GM13977 (cell line): Measurements from ENCODE around the gene TRAPPC2.

Experiments used
- DNase-seq: peaks from one replicate; pipeline ENCODE4 v3.0.0; 2012; ENCODE audit warnings: low spot score
- CTCF ChIP-seq: IDR thresholded peaks from 2 replicates; pipeline ENCODE4 v1.5.1; 2012; ENCODE audit warnings: mild to moderate bottlenecking, control low read depth; ENCODE audit not compliant: insufficient read depth; ENCODE audit errors: extremely low read depth, missing control alignments
- in situ Hi-C: fragments of 300-500 bp; cut with MboI; formaldehyde crosslinking; loops from one replicate; pipeline ENCODE4 v1.12.0; 2022; ENCODE audit warnings: low sequenced_read_pairs, low pct_unique_long_range_greater_than_20kb, mixed read lengths, inconsistent platforms; ENCODE audit not compliant: unreplicated experiment

The TRAPPC2 gene

GRCh38 chrX:13752141-13752540 lies 17.7 kb upstream of the TRAPPC2 start:
- no peak for TF ChIP-seq CTCF
- in situ Hi-C loops: loop anchor here (25.0 kb wide), 1 partner anchor 285 kb away; the partner anchor contains the start of gene GEMIN8

GRCh38 chrX:13750812-13751211 lies 16.4 kb upstream of the TRAPPC2 start:
- no peak for DNase-seq
- in situ Hi-C loops: loop anchor here (25.0 kb wide), 1 partner anchor 286 kb away; the partner anchor contains the start of gene GEMIN8
- TF ChIP-seq CTCF: no peak

More at GRCh38 chrX:13752141-13752540, 17.7 kb upstream of the TRAPPC2 start:
- DNase-seq: no peak

GRCh38 chrX:13750204-13750603 lies 15.8 kb upstream of the TRAPPC2 start:
- TF ChIP-seq CTCF: peak; percentile 66
- DNase-seq: peak; percentile 33
- in situ Hi-C loops: loop anchor here (25.0 kb wide), 1 partner anchor 287 kb away; the partner anchor contains the start of gene GEMIN8

- TF ChIP-seq CTCF: no peak
- no peak for DNase-seq
- in situ Hi-C loops: loop anchor here (10.0 kb wide), 1 partner anchor 84 kb away; no protein-coding TSS in a partner anchor
Measured at GRCh38 chrX:13748486-13748885, 14.1 kb upstream of the TRAPPC2 start.

- in situ Hi-C loops: loop anchor here (10.0 kb wide), 1 partner anchor 83 kb away; no protein-coding TSS in a partner anchor
- no peak for DNase-seq
Measured at GRCh38 chrX:13747836-13748235, 13.4 kb upstream of the TRAPPC2 start.

GRCh38 chrX:13742397-13743176 lies 8.2 kb upstream of the TRAPPC2 start:
- TF ChIP-seq CTCF: no peak
- in situ Hi-C loops: loop anchor here (10.0 kb wide), 1 partner anchor 78 kb away; no protein-coding TSS in a partner anchor
- DNase-seq: peak; percentile 63

More at GRCh38 chrX:13747836-13748235, 13.4 kb upstream of the TRAPPC2 start:
- TF ChIP-seq CTCF: peak; percentile 49
